Hepatocyte (in vitro differentiated cells): ENCODE measurements around the gene RPL14. TPM values are rescaled to one million over a fixed set of nuclear protein-coding genes. Genes with fewer than 3 reads are reported as not detected.

Source experiments
- DNase-seq: peaks from one replicate; pipeline ENCODE4 v3.0.0-alpha.2; 2016; ENCODE audit warnings: low spot score
- H2AFZ ChIP-seq: fragments of 200-600 bp; sonication (generic); 2 replicates; pipeline ENCODE4 v1.6.0; 2016; ENCODE audit warnings: antibody characterized with exemption, mild to moderate bottlenecking
- H3K27ac ChIP-seq: fragments of 200-600 bp; sonication (generic); 2 replicates; pipeline ENCODE4 v1.5.1; 2016; ENCODE audit warnings: mild to moderate bottlenecking
- H3K27me3 ChIP-seq: fragments of 200-600 bp; sonication (generic); 2 replicates; pipeline ENCODE4 v1.6.1; 2016
- H3K36me3 ChIP-seq: fragments of 200-600 bp; sonication (generic); replicated peaks from 2 replicates; pipeline ENCODE4 v1.5.1; 2016; ENCODE audit warnings: low read depth; ENCODE audit not compliant: insufficient read depth
- H3K4me1 ChIP-seq: fragments of 200-600 bp; sonication (generic); 2 replicates; pipeline ENCODE4 v1.5.1; 2016; ENCODE audit warnings: mild to moderate bottlenecking, moderate library complexity; ENCODE audit not compliant: insufficient read depth
- H3K4me2 ChIP-seq: fragments of 200-600 bp; sonication (generic); 2 replicates; pipeline ENCODE4 v1.6.0; 2016
- H3K4me3 ChIP-seq: fragments of 200-600 bp; sonication (generic); 2 replicates; pipeline ENCODE4 v1.5.1; 2016; ENCODE audit warnings: mild to moderate bottlenecking
- H3K79me2 ChIP-seq: fragments of 200-600 bp; sonication (generic); 2 replicates; pipeline ENCODE4 v1.6.0; 2017; ENCODE audit warnings: mild to moderate bottlenecking
- H3K9me2 ChIP-seq: fragments of 200-600 bp; sonication (generic); replicated peaks from 2 replicates; pipeline ENCODE4 v1.6.0; 2017; ENCODE audit warnings: mild to moderate bottlenecking; ENCODE audit not compliant: insufficient read depth
- H3K9me3 ChIP-seq: fragments of 200-600 bp; sonication (generic); 2 replicates; pipeline ENCODE4 v1.5.1; 2016; ENCODE audit warnings: low read depth, mild to moderate bottlenecking
- H4K20me1 ChIP-seq: fragments of 200-600 bp; sonication (generic); 2 replicates; pipeline ENCODE4 v1.6.0; 2016; ENCODE audit warnings: mild to moderate bottlenecking; ENCODE audit not compliant: insufficient read depth, poor library complexity, severe bottlenecking
- EZH2 ChIP-seq: fragments of 200-600 bp; sonication (generic); IDR thresholded peaks from 2 replicates; pipeline ENCODE4 v1.6.1; 2016; ENCODE audit warnings: antibody characterized with exemption, mild to moderate bottlenecking, borderline replicate concordance
- EZH2phosphoT487 ChIP-seq: fragments of 200-600 bp; sonication (generic); IDR thresholded peaks from one replicate; pipeline ENCODE4 v1.6.1; 2018; ENCODE audit warnings: antibody characterized with exemption, mild to moderate bottlenecking, low read depth, moderate library complexity; ENCODE audit not compliant: unreplicated experiment, severe bottlenecking
- WGBS: methylation state at CpG from one replicate; pipeline ENCODE4 v1.1.6; 2016; ENCODE audit warnings: low lambda C conversion rate; ENCODE audit errors: missing lambda C conversion rate; 5-methylcytosine and 5-hydroxymethylcytosine counted together
- polyA plus RNA-seq: library from polyadenylated mRNA; unstranded; fragments of >200 nt; fragmentation: Nextera tagmentation; extraction: Ambion mirVana; gene quantifications from 2 replicates; pipeline ENCODE4 v1.2.1, GENCODE V29; 2016
- total RNA-seq: library from RNA; depleted of rRNA; stranded (reverse); fragments of >200 nt; gene quantifications from 2 replicates; pipeline ENCODE4 v1.2.3, GENCODE V29; 2014
- TF ChIP-seq, protein P1 (sequence below): fragments of 200-600 bp; sonication (generic); IDR thresholded peaks from 2 replicates; pipeline ENCODE4 v1.5.1; 2016; ENCODE audit warnings: antibody characterized with exemption, mild to moderate bottlenecking; ENCODE audit not compliant: poor library complexity

Gene RPL14
- total and polyA plus RNA-seq, 2 experiments from 2014 or later = 395 to 492 TPM

- Histone ChIP-seq H3K4me2 (no peak overlapping the region), H3K79me2 (no peaks in the 10 kb centered on the region), H3K9me2 (no peaks in the 10 kb centered on the region), H3K4me1 (no peaks in the 10 kb centered on the region), H3K27ac (no peak overlapping the region), H3K36me3 (no peaks in the 10 kb centered on the region), H3K4me3 (no peak overlapping the region), H3K27me3 (no peaks in the 10 kb centered on the region), H2AFZ (no peak overlapping the region), H3K9me3 (no peaks in the 10 kb centered on the region), H4K20me1 (no peaks in the 10 kb centered on the region)
- TF ChIP-seq EZH2 = no peak
- TF ChIP-seq, protein P1, sequence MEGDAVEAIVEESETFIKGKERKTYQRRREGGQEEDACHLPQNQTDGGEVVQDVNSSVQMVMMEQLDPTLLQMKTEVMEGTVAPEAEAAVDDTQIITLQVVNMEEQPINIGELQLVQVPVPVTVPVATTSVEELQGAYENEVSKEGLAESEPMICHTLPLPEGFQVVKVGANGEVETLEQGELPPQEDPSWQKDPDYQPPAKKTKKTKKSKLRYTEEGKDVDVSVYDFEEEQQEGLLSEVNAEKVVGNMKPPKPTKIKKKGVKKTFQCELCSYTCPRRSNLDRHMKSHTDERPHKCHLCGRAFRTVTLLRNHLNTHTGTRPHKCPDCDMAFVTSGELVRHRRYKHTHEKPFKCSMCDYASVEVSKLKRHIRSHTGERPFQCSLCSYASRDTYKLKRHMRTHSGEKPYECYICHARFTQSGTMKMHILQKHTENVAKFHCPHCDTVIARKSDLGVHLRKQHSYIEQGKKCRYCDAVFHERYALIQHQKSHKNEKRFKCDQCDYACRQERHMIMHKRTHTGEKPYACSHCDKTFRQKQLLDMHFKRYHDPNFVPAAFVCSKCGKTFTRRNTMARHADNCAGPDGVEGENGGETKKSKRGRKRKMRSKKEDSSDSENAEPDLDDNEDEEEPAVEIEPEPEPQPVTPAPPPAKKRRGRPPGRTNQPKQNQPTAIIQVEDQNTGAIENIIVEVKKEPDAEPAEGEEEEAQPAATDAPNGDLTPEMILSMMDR = no peak
- no peak for TF ChIP-seq EZH2phosphoT487
- no peak for DNase-seq
- WGBS = 90% methylated on average over 2 of the region's 2 CpGs
Observed at GRCh38 chr3:40497288-40497687, 40.1 kb downstream of the RPL14 start.

- no peak overlapping the region for H3K27ac ChIP-seq
- no peaks in the 10 kb centered on the region for H4K20me1 ChIP-seq
- no peaks in the 10 kb centered on the region for H3K36me3 ChIP-seq
- 89% methylated on average over 1 of the region's 1 CpG for WGBS
- no peaks in the 10 kb centered on the region for H3K9me3 ChIP-seq
- no peak overlapping the region for H3K4me3 ChIP-seq
- H3K4me1 ChIP-seq = no peaks in the 10 kb centered on the region
- H3K27me3 ChIP-seq = no peaks in the 10 kb centered on the region
- no peak overlapping the region for H3K4me2 ChIP-seq
- DNase-seq = no peak
- no peak for TF ChIP-seq EZH2phosphoT487
- TF ChIP-seq, protein P1 = no peak
- no peak for TF ChIP-seq EZH2
- H3K9me2 ChIP-seq = no peaks in the 10 kb centered on the region
- no peak overlapping the region for H2AFZ ChIP-seq
- H3K79me2 ChIP-seq = no peaks in the 10 kb centered on the region
Observed at GRCh38 chr3:40499952-40500351, 42.8 kb downstream of the RPL14 start.

DNA sequence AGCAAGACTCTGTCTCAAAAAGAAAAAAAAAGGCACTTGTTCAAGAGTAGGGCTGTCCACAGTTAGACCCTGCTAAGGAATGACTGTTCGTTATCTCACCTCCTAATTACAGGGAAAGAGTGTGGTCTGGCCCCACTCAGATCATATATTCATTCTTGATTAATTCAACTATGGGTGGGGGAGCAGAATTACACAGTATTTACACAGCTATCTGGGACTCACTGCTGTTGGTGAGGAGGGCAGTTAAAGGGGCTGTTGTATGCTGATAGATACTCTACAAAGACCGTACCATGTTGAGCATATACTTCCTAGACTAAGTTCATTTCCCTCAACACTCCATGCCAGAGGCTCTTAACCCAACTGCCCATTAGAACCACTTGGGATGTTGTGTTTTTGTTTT is 44.9 kb downstream of the RPL14 start:
- H3K36me3 ChIP-seq = no peaks in the 10 kb centered on the region
- H3K27me3 ChIP-seq = no peaks in the 10 kb centered on the region
- H3K27ac ChIP-seq = no peak overlapping the region
- 88% methylated on average over 2 of the region's 2 CpGs for WGBS
- TF ChIP-seq, protein P1 = no peak
- no peak for TF ChIP-seq EZH2phosphoT487
- no peak for TF ChIP-seq EZH2
- no peaks in the 10 kb centered on the region for H3K4me1 ChIP-seq
- H4K20me1 ChIP-seq = no peaks in the 10 kb centered on the region
- H3K9me3 ChIP-seq = no peaks in the 10 kb centered on the region
- no peak overlapping the region for H3K4me3 ChIP-seq
- H3K79me2 ChIP-seq = no peaks in the 10 kb centered on the region
- H3K4me2 ChIP-seq = no peak overlapping the region
- no peaks in the 10 kb centered on the region for H3K9me2 ChIP-seq
- H2AFZ ChIP-seq = no peak overlapping the region
- no peak for DNase-seq
